A204.1 (cell line): ENCODE results near the gene GPATCH2.
"Not testable (repeated sequence)": the region's sequence is repeated elsewhere in the genome, so short reads cannot be mapped to it uniquely, and the experiment has no call there.

Experiments
- FAIRE-seq: peaks from 2 replicates; lab custom pipeline; 2012; peaks lifted over from hg19 to GRCh38; lab: Jason Lieb, UNC

Gene GPATCH2

DNA sequence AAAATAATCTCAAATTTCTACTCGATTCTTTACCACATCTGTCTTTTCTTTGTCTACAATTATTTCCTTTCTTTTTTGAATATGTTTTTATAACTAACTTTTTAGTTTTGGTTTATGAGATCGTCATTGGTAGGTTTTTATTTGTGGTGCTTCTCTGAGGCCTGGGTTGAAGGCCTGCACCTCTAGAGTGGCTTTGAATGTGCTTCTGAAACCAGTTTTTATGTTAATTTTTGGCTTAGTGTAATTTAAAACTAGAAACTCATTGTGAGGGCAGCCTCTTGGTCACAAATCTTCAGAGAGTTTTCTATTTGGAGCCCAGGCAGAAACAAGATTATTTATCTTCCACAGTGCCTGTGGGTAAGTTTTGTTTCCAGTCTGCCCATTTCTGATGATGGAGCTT, 187.0 kb downstream of the GPATCH2 start:
- no peak for FAIRE-seq

DNA sequence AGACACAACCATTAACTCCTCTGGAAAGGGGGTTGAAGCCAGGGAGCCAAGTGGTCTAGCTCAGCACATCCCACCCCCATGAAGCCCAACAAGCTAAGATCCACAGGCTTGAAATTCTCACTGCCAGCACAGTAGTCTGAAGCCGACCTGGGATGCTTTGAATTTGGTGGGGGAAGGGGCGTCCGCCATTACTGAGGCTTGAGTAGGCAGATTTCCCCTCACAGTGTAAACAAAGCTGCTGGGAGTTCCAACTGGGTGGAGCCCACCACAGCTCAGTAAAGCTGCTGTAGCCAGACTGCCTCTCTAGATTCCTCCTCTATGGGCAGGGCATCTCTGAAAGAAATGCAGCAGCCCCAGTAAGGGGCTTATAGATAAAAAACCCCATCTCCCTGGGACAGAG, 193.5 kb downstream of the GPATCH2 start:
- no peak for FAIRE-seq

DNA sequence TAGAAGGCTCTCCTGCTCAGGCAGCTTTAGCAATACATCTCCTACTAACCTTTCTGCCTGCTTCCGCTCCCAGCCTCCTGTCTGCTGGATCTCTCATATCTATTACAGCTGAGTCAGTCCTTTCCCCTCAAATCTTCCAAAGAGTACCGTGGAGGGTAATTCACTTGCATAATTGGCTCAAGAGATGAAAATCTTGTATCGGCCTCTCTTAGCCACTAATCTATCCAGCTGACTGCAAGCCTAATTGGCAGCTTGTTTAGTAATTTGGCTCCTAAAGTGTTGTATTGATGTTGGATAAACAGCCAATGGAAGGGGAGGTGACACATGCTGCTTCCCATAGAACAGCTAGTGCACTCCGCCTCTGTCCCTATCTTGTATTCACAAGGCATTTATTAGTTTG, 195.7 kb downstream of the GPATCH2 start:
- no peak for FAIRE-seq

DNA sequence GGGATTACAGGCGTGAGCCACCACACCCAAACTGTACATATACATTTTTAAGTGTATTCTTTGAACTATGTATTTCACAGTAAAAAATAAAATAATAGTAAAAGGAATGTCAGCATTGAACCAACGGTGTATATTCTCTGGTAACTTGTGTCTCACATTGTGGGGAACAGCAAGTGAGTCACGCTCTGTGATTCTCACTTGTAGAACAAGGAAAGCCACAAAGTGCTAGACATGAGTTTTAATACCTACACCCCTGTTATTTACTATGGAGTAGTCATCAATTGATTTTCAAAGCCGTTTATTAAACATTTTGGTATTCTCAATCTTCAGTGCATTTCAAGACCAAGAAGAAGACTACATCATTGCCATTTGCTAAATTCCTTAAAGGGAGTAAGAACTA, 197.2 kb downstream of the GPATCH2 start:
- no peak for FAIRE-seq

DNA sequence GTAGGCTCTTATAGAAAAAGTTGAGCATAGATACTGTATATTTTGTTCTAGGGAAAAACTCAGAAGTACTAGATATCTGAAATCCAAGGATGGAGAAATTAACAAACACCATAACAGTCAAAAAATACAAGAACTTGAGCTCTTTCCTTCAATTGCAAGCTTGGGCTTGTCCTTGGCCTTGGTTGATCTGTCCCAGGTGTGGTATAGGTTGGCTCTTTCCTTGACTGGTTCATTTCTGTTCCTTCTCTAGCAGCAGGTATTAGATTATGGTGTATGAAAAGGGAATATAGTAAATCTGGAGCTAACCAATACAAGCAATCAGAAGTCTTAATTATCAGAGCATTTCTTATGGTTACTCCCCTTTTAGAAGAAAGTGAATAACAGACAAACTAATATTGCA, 198.6 kb downstream of the GPATCH2 start:
- no peak for FAIRE-seq

DNA sequence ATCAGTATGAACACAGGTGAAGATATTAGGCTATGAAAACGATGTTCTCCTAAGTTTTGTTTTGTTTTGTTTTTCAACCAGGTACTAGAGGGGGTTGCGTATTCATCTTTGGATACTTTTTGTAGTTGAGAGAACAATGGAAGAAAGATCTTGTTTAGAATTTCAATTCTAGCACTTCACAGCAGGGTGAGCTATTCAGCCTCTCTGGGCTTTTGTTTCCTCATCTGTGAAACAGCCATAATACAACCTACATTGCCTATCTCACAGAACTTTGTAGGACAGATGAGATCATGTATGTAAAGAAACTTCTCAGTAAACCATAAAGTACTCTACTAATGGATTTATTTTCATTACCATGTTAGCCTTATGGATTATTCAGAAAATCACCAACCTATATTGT, 199.5 kb downstream of the GPATCH2 start:
- FAIRE-seq: no peak

DNA sequence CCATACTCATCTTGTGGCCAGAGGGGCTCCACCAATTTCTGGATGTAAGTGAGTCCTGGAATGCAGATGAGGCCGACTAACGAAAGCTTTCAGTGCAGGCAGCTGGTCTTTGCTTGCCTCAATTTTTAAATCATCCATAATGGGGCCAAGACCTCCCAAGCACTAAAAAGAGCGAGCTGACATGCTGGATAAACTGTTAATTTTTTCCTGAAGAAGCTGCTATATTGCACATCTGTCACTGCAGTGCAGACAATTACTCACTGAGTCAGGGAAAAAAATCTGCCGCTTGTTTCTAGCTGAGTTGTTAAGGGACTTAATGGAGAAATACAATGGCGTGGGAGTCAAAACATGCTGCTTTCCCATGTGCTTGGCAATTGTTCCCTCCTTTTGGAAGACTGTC, 205.5 kb downstream of the GPATCH2 start:
- no peak for FAIRE-seq

DNA sequence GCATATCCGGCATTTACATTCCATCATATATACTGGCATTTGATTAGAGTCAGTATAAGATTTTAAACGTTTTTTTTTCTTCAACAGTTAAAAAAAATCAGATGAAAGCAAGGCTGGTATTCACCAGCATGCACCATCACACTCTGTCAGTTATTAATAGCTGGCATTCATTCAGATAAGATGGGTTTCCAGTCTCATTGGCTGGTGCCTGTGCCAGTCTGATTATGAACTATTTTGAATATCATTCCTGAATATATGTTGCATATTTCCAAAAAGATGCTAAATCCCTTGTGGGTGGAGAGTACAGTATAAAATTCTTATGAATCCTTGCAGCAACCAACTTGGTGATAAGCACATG, 211.7 kb downstream of the GPATCH2 start:
- no peak for FAIRE-seq

DNA sequence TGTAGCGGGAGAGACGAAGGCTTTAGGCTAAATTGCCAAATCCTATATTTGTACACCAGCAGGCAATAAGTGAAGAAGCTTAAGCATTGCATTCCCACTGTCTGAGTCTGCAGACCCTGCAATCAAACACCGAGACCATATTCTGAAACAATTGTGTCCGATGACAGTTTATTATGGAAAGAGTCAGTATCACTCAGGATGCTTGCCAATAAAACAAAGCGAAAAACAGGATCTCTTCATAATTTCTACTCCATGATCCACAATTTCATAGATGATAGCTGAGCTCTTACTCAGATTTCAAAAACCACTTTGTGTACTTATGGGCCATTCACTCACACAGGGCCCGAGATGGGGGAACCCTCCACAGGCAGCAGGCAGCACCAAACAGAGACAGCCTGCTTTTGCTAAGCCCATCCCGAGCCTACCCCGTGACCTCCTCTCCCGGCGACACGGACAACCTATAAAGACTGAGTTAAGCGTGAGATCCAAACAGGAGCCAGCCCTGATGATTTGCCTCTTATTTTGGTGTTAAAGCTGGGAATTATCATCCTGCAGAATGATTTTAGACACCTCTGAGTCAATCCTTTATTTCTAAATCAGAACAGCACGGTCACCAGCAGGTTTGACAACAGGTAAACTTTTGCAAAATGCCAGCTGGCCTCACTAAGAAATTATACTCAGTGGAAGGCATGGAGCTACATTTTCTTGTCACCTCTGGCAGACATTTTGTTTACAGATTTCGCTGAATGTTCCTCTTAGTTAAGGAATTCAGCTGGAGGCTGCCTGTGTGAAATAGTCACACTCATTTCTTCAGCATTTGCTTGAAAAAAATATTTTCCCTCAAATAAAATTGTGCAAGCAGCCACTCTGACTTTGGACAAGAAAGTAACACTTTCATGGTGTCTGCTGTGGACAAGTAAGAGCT, 212.4 kb downstream of the GPATCH2 start:
- FAIRE-seq: no peak

DNA sequence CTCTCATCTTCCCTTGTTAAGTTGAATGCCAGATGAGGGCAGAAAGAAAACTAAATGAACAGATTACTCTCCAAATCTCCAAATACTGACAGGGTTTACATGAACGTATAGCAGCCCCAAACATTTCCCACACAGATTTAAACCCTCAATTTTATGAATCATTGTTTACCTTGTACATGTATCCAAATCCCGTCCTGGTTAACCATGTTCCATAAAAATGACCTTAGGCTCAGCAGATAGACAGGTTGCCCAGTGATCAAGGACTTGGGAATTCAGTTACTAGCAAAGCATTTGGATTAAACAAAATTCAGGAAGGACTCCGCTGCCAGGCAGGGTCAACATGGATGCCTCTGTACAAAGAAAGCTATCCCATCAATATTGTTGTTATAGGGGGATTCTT, 213.5 kb downstream of the GPATCH2 start:
- FAIRE-seq: no peak

DNA sequence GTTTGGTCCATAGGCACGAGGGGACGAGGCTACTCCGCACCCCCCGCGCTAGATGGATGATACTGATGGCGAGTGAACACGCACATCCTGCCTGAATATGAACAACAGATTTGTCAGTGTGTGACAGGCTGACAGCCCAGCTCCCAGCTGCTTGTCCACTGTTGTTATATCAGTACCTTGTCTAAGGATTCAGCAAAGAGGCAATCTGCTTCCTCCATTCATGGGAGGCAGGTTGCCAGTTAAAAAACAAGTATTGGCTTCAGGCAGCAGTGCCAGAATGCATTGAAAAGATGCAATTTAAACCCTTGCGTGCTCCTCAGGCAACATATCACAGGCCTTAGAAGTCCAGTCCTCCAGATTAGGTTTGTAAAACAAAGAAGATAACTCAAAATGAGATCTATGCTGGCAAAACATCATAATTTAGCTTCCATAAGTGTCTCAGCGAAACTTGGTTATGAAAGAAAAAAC, 223.3 kb downstream of the GPATCH2 start:
- no peak for FAIRE-seq

DNA sequence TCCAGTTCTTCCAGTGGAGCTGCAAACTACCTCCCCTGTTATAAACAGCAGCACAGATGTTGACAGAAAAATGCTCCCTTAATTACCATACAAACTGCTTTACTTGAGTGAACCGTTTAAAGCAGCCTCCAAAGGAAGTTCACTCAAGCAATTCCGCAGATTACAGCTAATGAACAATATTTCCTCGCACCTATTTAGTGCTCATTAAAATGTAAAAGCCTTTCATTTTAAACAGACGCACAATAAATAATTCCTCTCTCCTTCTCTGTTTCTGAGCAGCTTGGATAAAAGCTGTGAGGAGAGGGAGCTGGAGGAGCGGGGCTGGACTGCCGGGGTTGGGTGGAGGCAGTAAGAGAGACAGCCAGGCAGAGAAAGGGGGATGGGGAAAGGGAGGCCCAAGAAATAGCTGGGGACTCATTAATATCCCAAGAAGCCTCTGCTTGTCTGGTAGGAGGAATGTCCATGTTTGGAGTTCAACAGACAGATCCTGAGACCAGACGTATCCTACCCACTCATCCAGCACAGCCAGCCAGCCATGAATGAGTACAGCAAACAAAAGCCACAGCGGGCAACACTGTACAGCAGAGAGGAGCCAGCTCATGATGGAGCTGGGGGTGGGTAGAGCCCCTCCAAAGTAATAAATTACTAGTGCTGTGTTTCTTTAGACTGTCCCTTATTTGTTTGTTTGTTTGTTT, 227.7 kb downstream of the GPATCH2 start:
- no peak for FAIRE-seq

DNA sequence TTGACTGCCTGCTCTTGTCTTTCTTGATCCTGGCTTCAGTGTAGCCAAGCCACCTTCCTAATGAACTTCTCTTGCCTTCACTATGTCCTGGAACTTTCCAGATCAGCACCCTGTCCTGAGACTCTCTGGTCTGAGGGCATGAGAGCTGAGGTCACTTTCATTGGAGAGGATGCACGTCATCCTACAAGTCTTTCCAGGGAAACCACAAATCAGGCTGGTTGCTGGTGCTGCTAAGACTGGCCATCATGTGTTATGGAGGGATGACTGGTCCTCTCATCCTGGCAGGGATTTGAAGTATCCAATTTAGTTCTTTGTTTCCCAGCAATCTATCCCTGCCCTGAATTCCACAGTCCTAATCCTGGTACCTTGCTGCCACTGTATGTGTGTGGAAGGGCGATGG, 228.6 kb downstream of the GPATCH2 start:
- no peak for FAIRE-seq

DNA sequence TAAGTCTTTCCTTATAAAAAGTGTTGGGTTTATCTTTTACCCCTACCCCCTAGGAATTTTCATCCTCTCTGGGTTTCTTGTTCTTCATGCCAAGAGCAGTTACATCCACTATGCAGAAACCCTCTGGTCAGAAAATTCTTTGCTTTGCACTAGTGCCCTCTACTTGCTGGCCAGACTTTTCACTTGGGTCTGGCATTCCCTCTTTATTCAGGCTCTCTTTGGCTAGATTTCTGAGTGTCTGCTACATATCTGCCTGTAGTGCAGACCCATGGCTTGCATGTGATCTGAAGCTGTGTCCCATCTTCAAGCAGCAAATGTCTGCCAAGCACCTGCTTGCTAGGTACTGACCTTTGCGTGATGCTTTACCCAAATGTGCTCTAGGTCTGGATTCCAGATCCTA, 237.0 kb downstream of the GPATCH2 start:
- no peak for FAIRE-seq

DNA sequence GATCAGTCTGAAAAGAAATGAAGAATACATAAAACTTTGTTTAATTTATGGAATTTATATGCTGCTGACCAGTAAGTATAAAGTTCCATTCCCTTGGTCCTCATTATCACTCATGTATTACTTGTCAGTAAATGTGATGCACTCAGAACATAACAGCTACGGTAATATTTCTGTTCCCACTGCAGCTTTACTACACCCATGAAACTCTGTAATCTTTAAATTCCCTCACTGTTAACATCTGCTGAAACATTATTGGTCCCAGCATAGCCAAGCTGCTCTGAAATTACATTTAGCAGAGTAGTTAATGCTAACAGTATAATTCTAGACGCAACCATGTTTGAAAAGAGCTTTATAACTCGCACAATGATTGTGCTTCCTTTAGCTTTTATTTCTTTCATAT, 238.4 kb downstream of the GPATCH2 start:
- FAIRE-seq: no peak

DNA sequence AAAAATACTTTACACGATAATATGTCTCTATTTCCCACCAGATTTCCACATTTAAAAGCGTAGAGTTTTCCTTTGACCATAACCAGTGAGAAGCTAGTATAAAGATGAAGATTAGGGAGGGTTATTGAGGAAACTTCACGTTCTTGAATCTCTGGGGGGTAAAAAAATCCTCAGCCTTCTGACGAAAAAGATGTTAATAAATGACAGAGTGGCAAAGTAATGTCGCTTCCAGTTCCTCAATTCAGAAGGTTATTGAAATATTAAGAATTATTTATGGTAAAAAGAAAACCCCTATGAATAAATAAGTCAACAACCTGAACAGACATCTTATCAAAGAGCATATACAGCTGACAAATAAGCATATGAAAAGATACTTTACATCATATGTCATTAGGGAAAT, 241.0 kb downstream of the GPATCH2 start:
- no peak for FAIRE-seq

DNA sequence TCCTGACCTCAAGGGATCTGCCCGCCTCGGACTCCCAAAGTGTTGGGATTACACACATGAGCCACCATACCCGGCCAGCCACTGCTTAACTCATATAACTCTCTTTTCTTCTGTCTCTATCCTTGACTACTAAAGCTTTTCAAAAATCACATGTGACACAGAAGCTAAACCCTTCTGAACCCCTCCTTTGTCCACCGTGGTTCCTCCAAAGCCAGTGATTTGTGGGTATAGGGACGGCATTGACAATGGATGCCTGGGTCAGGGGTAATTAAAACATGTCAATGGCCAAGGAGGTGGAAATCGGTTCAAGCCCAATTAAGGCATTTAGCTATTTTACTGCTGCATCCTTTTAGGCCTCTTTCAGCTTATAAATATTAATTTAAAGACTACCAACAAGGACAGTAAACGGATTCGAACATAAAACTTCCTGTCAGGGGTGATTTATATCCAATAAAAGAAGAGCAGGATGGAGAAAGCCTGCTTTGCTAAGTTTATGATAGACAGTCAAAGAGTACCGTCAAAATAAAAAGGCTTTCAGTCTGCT, 242.3 kb downstream of the GPATCH2 start:
- no peak for FAIRE-seq

DNA sequence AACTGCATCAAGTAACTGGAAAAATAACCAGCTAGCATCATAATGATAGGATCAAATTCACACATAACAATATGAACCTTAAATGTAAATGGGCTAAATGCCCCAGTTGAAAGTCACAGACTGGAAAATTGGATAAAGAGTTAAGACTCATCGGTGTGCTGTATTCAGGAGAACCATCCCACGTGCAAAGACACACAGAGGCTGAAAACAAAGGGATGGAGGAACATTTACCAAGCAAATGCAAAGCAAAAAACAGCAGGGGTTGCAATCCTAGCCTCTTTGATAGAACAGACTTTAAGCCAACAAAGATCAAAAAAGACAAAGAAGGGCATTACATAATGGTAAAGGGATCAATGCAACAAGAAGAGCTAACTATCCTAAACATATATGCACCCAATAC, 249.1 kb downstream of the GPATCH2 start:
- not testable (repeated sequence) for FAIRE-seq

DNA sequence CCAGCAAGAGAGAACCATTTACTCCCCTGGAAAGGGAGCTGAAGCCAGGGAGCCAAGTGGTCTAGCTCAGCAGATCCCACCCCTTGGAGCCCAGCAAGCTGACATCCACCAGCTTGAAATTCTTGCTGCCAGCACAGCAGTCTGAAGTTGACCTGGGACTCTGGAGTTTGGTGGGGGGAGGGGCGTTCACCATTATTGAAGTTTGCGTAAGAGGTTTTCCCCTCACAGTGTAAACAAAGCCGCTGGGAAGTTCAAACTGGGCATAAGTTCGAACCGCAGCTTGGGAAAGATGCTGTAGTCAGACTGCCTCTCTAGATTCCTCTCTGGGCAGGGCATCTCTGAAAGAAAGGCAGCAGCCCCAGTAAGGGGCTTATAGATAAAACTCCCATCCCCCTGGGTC, 251.1 kb downstream of the GPATCH2 start:
- not testable (repeated sequence) for FAIRE-seq

DNA sequence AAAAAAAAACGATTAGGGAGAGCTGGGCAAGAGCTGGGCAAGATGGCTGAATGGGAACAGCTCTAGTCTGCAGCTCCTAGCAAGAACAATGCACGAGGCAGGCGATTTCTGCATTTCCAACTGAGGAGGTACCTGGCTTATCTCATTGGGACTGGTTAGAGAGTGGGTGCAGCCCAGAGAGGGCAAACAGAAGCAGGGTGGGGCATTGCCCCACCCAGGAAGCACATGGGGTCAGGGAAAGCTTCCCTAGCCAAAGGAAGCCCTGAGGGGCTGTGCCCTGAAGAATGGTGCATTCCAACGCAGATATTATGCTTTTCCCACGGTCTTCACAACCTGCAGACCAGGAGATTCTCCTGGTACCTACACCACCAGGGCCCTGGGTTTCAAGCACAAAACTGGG, 251.6 kb downstream of the GPATCH2 start:
- FAIRE-seq: no peak
